ENCODE measurements around the gene PCBP3.

The PCBP3 gene

DNA sequence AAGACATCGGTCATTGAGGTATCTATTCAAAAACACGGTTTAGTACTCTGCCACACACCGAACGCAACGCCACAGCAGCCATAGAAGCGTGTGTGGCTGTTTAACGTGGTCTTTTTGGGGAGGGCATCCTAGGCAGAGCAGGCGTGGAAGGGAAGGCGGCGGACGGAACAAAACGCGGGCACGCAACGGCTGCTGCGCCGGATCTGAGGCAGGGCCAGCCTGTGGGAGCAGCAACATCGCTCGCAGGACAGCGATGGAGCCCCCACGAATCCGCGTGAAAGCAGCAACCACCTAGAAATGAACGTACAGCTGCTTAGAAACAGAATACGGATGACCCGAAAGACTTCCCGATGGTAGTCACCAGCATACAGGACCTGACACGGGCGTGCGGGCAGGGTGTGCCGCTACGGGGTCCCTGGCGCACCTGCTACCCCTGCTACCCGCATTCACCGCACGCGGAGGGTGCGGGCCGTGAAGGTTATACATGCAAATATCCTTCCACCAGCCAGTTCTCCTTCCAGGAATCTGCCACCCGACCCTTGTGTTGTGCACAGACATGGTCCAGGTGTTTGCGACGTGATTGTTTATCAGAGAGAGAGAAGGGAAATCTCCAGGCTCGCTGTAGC lies 223.6 kb downstream of the PCBP3 start:
- DNase-seq, result no peak

DNA sequence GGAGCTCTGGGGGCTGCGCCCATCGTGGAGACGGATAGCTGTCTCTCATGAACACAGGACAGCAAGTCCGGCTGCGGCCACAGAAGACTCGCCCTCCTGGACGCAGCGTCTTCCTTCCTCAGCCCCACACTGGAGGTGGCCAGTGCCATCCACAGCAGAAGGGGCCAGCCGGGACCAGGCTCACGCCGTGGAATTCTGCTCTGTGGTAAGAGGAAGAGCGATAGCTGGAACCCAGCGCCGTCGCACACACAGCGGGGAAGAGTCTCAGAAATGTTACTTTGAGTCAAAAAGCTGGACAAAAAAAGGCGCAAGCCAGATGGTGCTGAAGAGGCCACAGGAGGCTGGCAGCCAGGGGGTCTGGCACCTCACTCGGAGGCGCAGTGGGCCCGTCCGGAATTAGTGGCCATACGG lies 224.2 kb downstream of the PCBP3 start:
- no peak for DNase-seq

DNA sequence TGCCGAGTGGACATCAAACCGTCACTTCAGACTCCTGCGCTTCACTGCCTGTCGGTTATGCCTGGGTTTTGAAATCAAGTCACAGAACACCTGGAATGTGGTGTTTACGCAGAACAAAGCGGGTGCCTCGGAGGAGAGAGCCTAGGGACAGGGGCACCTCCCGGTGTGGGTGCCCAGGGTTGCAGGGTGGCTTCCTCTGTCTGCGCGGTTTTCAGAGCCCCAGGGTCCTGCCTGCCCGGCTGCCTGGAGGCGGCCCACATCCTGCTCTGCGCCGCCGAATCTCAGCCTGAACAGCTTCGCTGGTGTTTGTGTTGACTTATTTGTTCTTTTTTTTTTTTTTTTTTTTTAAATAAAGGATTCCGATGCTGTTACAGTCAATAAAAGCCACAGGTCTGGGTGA lies 224.6 kb downstream of the PCBP3 start:
- no peak for DNase-seq

DNA sequence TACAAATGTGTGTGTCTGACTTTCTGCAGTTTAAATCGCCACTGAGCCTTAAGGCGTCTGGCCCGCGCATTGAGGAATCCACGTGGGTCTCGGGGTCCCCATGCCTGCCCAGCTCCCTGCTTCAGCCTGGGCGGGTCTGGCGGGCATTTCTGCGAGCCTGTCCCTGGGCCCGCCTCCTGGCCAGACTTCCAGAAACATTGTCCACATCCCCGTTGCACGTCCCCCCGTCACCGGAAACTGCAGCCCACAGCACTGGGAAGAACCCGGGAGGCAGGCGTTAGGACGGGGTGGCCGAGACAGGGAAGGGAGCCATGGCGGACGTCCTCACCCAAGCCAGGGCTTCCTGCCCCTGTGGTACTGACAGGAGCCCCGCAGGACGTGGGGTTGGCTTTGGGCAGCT lies 225.0 kb downstream of the PCBP3 start:
- no peak for DNase-seq

DNA sequence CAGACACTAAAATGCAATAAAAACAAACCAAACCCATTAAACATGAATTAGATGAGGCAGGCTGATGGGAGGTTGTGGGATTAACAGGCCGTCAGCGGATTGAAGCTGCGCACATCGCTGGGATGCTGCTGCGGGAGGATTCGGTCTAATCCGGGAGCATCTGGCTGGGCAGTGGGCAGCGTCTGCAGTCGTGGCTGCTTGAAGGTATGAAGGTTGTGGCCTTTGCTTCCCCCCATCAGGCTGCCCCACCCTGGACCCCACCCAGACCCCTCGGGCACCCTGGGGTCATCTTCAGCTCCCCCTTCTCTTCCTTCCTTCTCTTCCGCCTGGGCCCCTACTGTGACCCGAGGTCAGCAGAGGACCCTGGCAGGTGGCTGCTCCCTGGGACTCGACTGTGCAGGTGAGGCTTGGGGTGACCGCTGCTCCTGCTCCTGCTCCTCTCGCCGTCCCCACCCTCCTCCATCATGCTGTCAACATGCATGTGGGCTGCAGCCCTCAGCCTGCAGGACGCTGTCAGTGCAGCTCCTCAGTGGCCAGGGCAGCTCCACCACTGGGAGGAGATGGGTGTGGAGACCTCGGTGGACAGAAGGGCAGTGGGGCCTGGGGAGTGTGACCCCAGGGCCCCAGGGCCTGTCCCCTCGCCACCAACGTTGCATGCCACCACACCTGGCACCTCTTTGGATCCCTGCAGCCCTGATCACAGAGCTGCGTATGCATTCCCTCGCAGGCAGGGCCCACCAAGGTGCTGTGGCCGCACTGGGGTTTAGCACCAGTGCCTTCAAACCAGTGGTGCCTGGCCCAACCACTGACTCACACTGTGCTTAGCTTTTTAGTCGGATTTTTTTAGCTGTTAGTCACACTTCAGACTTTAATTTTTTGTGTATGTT lies 225.8 kb downstream of the PCBP3 start:
- DNase-seq, result no peak

DNA sequence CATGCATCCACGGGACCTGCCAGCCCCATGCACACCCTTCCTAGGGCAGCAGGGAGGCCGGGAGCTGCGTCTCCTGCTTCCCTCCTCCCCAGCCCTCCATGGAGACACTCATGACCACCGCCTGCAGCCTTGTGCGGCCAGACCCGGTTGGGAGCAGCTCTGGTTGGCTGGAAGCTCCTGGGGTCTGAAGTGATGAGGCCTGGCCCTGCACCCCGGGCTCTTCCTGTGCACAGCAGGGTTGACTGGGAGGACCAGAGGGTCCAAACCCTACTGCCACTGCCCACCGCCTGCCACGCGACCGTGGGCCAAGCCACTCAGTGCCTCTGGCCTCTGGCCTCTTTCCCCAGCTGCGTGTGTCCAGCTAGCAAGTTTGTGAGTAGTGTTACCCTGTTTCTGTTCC lies 226.9 kb downstream of the PCBP3 start:
- no peak for DNase-seq

DNA sequence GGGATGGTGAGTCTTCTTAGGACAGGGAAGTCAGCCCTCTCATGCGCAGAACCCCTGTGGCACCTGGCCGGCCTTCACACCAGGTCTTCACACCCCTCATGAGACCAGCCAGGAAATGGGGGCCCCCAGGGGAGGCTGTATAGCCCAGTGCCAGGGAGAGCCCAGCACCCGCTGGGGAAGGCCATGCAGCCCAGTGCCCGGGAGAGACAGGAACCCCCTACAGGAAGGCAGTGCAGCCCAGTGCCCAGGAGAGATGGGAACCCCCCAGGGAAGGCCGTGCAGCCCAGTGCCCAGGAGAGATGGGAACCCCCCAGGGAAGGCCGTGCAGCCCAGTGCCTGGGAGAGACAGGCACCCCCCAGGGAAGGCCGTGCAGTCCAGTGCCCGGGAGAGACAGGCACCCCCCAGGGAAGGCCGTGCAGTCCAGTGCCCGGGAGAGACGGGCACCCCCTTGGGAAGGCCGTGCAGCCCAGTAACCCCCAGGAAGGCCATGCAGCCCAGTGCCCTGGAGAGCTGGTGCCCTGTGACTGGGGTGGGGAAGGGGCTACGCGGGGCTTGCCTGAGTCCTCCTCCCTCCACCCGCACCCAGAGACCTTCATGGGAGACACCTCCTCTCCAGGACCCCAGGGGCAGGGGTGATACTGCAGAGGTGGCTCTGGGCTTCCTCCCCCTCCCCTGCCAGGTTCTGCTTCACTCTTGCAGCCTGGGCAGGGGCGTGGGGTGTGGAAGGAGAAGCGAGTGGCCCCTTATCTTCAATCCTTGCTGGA lies 227.5 kb downstream of the PCBP3 start:
- DNase-seq, result no peak

DNA sequence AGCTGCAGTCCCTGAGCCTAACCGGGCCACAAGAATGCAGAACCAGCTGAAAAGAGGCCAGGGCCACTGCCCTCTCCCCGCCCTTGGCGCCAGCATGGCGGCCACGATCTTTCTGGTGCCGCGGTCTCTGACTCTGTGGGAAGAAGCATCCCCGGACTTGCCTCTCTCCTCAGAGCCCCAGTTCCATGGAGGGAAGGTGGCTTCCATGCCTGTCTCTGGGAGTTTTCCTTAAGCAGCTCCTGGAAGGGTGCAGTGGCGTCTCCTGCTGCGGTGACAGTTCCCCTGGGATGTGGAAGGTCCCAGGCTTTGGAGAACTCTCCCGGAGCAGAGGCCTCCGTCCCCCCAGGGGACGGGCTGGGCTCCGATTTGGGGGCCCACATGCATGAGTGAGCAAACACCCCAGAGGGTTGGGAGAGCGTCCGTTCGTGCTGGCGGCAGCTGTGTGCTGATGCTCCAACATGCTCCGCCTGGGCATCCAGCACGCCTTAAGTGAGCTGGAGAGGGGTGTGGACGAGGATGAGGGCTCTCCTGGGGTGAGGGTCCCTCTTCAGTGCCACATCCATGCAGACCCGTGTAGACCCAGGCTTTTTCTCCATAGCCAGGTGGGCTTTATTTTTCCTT lies 228.2 kb downstream of the PCBP3 start:
- DNase-seq, result no peak

DNA sequence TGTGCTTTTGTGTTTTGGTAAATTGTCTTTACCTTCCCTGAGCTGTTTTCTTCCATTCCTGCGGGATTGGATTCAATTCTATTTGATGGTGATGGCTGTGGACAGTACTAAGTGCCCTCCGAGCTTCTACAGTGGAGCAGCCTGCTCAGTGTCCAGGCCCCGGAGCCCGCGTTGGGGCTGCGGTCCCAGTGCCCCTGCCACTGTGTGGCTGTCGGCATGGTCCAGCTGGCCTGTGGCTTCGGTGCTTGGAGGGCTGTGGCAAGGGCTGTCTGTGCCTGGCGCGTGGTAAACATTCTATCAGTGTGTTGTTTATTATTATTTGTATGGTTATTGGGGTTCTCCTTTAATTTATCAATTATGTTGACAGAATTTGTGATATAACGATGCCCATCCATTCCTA lies 228.9 kb downstream of the PCBP3 start:
- DNase-seq, result no peak

DNA sequence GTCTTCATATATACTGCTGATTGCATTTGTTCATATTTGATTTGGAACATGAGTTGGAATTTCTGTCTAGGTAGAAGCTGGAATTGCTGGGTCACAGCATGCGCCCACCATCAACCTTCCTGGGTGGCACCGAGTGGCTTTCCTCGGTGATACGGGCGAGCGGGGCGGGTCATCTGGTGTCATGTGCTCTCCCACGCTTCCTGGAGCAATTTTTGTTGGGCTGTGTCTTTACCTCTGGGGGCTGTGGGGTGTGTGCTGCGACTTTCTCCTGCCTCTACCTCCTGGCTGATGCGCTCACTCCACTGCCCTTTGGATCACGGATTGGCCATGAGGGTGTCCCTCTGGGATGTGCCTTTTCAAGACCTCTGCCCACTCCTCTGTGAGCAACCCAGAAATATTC lies 229.4 kb downstream of the PCBP3 start:
- DNase-seq, result no peak

DNA sequence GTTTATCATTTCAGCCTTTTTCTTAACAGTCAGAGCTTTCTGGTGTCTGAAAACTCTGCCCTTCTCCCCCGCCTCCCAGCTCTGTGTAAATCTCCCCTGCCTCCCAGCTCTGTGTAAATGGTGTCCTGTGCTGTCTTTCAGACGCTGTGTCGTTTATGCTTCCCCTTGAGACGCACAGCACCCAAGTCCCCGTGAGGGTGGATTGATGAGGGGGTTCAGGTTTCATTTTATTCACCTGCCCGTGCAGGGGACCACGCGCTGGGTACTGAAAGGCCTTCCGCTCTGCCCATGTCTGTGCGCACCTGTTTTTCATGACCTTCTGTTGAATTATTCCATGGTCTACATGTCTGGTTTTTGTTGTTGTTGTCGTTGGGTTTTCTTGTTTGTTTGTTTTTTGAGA lies 229.9 kb downstream of the PCBP3 start:
- no peak for DNase-seq

DNA sequence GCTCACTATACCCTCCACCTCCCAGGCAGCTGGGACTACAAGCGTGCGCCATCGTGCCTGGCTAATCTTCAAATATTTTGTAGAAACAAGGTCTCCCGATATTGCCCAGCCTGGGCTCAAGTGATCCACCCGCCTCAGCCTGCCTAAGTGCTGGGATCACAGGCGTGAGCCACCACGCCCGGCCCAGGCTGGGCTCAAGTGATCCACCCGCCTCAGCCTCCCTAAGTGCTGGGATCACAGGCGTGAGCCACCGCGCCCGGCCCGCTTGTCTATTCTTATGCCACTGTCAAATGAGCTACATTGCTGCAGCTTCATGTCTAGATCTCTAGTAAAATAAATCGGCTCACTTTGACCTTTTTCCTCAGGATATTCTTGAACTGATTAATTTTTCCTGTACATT lies 230.3 kb downstream of the PCBP3 start:
- DNase-seq, result no peak

DNA sequence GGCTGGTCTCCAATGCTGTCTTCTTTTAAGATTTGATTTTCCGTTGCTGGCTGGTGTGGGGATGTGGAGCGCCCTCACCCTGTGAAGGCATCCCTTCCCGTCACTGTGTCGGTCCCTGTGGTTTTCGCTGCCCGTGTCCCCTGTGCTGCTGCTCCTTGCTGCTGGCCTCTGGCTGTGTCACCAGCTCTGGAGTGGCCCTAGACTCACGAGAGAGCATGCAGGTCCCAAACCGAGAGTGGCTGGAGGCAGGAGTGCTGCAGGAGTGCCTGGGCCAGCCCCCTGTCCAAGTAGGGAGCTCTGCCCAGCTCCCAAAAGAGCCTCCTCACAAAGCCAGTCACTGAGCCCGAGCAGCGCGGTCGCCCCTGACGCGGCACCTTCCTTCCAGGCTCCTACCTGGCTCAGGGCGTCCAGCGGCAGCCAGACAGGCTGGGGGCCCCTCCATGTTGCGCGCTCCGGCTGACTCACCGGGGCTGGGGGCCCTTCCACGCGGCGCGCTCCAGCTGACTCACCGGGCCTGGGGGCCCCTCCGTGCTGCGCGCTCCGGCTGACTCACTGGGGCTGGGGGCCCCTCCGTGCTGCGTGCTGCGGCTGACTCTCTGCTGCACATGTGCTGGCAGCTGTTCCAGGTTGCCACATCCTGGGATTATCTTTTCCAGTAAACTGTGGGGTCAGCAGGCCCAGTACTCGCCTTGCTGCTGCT lies 231.3 kb downstream of the PCBP3 start:
- no peak for DNase-seq

DNA sequence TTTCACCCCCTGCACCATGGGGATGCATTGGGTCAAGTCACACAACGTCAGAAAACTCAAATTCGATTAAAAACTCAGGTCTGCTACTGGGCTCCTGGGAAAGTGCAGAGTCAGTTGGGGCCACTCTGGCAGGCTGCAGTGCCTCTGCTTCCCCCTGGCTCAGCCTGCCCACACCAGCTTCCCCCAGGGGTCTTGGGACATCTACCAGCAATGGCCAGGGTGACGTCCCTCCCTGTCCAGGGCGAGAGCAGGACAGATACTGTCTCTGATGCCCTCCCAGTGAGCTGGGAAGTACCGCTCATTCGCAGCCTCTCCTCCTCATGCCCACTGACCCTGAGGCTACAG lies 231.9 kb downstream of the PCBP3 start:
- DNase-seq, result no peak

DNA sequence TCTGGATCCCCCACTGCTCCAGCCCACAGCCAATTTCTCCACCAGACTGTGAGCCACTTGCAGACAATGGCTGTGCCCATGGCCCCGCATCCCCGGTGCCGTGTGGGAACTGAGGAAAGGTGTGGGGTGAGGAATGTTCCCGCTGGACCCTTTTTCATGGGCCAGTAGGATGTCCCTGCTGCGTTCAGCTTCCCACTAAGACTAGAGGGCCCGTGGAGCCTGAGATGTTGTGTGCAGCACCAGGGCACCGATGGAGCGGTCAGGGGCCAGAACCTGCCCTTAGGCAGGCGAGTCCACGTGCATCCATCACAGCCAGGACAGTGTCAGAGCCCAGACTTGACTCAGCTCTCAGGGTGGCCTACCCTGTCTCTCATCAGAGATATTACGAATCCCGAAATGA lies 232.4 kb downstream of the PCBP3 start:
- no peak for DNase-seq

DNA sequence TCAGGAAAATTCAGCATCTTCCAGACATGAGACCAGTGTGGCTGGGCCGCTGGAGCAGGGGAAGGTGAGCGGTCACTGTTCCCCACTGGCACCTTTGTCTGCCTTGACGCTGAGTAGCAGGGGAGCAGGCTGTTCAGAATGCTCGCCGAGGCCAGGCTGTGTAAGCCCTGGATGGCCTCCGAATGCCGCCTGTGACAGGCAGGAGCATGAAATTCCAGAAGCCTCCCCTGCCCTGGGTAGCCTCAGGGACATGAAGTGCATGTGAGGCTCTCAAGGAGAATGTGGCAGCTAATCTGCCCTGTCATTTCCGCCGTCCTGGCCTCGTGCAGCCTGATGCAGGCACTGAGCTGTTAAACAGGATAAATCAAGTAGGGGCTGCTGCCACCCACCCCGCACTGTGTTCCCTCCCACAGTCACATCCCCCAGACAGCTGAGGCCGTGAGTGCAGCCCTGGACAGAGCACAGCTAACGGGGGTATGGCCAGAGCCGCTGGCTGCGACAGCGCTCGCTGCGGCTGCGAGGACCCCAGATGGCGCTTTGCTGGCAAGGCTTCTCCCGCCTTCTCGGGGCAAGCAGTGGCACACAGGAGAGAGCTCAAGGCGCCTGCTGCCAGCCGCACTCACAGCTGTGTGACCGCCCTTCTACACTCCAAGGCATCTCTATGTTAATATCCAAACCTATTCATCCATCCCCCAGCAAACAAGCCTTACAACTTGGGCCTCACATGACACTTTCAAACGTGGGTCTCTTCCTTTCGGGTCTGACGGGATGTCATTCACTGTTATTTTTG lies 233.1 kb downstream of the PCBP3 start:
- DNase-seq, result no peak

DNA sequence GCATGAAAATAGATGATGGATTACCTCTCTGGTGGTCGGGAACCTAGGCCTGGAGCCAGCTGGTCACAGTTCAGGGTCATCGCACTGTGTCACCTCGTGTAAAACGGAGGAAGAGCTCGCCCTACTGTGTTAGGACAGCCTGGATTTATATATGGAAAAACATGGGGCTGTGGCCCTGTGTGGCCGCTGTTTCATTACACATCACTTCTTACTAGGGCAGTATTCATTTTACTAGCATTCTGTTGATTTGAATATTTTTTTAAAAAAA lies 233.6 kb downstream of the PCBP3 start:
- DNase-seq, result no peak

DNA sequence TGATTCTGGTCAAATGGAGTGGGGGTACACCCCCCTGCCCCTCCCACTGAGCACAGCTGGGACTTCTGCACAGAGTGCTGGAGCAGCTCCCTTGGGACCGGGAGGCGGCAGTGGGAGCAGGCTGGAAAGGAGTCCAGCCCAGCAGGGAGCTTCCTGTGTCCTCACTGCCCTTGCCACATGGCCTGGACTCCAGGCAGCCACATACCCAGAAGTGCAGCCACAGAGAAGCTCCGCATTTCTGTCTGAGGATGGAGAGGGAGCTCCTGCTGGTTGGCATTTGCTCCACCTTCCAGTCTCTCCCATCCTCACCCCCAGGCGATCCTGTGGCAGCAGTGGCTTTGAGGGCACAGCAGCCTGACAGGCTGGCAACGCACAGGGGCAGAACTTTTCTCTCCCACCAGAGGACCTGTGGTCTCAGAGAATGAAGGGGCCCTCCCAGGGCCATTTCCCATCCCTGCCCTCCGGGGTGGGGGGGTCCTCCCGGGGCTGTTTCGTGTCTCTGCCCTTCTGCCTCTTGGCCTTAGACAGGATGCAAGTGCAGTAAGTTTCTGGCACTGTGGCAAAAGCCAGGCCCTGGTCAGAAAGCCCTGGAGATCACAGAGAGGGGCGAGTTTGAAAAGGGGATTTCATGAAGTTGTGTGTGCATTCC lies 234.4 kb downstream of the PCBP3 start:
- DNase-seq, result no peak

DNA sequence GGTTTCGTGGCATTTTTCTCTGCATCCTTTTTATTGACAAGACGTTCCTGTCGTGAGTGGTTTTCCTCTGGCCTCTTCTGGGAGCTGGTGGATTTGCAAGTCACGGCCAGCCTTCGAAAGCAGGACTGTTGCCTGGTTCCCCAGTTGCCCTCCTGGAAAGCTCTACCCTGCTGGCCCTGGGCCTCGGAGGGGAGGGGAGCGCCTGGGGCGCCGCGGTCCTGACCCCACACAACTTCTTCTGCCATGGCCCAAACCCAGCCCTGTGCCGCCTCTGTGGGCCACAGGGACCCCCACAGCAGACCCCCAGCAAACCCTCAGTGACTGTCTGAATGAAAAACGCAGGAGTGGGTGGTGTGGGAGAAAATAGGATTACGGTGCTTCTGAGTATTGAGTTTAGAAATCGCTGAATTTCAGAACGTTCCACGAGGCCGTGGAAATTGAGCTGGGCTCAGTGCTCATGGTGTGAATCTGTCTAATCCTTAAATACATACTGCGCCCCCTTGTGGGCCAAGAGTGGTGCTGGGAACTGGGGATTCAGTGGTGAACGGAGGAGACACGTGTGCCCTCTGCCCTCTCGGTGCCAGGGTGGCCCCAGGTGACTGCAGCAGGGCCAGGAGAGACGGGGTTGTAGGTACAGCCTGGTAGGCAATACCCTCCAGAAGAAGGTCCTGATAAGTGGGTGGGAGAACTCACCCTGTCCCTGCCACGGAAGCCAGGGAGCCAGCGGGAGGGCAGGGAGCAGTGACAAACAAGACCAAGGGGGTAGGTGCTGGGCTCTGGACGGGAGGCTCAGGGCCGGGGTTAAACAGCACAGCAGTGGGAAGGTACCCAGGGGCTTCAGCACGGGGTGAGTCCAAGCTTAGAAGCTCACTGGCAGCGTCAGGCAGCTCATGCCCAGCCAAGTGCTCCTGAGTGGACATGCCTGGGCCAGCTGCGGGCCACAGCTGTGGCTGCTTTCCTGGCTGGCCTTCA lies 236.9 kb downstream of the PCBP3 start:
- peak; percentile 65 to 77 for DNase-seq

DNA sequence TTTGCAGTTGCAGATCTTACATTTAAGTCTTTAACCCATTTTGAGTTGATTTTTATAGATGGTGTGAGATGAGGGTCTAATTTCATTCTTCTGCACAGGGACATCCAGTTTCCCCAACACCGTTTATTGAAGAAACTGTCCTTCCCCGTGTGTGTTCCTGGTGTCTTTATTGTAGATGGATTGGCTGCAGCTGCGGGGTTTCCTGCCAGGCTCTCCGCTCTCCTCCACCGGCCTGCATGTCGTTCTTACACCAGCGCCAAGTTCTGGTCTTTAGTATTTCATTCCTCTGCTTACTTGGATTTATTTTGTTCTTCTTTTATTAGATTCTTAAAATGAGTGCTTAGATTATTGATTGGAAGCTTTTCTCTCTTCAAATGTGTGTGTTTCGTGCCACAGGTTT lies 239.1 kb downstream of the PCBP3 start:
- DNase-seq, result no peak

DNA sequence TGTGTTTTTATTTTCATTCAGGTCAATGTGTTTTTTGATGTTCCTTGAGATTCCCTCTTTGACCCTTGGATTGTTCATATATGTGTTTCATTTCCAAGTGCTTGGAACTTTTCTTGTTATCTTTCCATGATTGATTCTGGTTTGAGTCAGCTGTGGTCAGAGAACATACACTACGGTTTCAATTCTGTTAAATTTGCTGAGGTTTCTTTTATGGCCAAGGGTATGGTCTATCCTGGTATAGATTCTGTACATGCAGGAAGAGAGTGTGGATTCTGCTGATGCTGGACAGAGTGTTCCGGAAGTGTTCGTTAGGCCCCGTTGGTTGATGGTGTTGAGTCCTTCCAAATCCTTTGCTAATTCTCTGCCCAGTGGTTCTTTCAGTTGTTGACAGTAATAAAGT lies 239.6 kb downstream of the PCBP3 start:
- no peak for DNase-seq

Measured in CD4-positive, alpha-beta T cell treated with Interferon alpha-2 for 1 hour (primary cell).